ENCODE measurements around the gene MYO3B.

The MYO3B gene

GRCh38 chr2:170488807-170489206, 310.9 kb downstream of the MYO3B start:
- ChIA-PET CTCF (no interaction called here), POLR2A (no interaction called here)
- no peak for DNase-seq (ENCODE audit: extremely low spot score)
- TF ChIP-seq FOXK2 (IDR thresholded peaks at IDR 0.05): no peak
- no peak for TF ChIP-seq SP1 (IDR thresholded peaks at IDR 0.05)
- no peak for TF ChIP-seq SUZ12 (IDR thresholded peaks at IDR 0.05)
- TF ChIP-seq L3MBTL2 (conservative IDR thresholded peaks at IDR 0.05): no peak
- no peak for TF ChIP-seq FOXA1 (IDR thresholded peaks at IDR 0.05)
- TF ChIP-seq TARDBP (IDR thresholded peaks at IDR 0.05): no peak
- TF ChIP-seq ELF4 (IDR thresholded peaks at IDR 0.05): no peak
- no peak for TF ChIP-seq ARNT (IDR thresholded peaks at IDR 0.05)
- no peak for TF ChIP-seq NFRKB (IDR thresholded peaks at IDR 0.05)
- no peak for TF ChIP-seq BHLHE40 (IDR thresholded peaks at IDR 0.05; ENCODE audit: borderline replicate concordance)
- TF ChIP-seq HDGF (IDR thresholded peaks at IDR 0.05; ENCODE audit: borderline replicate concordance): no peak
- no peak for TF ChIP-seq LEF1 (IDR thresholded peaks at IDR 0.05; ENCODE audit: borderline replicate concordance)
- TF ChIP-seq ZNF384 (IDR thresholded peaks at IDR 0.05): no peak
- TF ChIP-seq CTBP1 (IDR thresholded peaks at IDR 0.05; ENCODE audit: borderline replicate concordance): no peak
- TF ChIP-seq FOXM1 (IDR thresholded peaks at IDR 0.05; ENCODE audit: borderline replicate concordance): no peak

GRCh38 chr2:170492010-170492409, 314.1 kb downstream of the MYO3B start:
- ChIA-PET POLR2A (no interaction called here), CTCF (no interaction called here)

GRCh38 chr2:170493426-170494097, 315.6 kb downstream of the MYO3B start:
- POLR2A ChIA-PET: no interaction called here
- no peak for DNase-seq (ENCODE audit: extremely low spot score)
- CTCF ChIA-PET: no interaction called here

More at GRCh38 chr2:170492010-170492409, 314.1 kb downstream of the MYO3B start:
- no peak for DNase-seq (ENCODE audit: extremely low spot score)
- TF ChIP-seq BHLHE40 (IDR thresholded peaks at IDR 0.05; ENCODE audit: borderline replicate concordance): no peak
- no peak for TF ChIP-seq FOXM1 (IDR thresholded peaks at IDR 0.05; ENCODE audit: borderline replicate concordance)
- TF ChIP-seq NFRKB (IDR thresholded peaks at IDR 0.05): no peak
- no peak for TF ChIP-seq FOXK2 (IDR thresholded peaks at IDR 0.05)
- TF ChIP-seq SUZ12 (IDR thresholded peaks at IDR 0.05): no peak
- no peak for TF ChIP-seq CTBP1 (IDR thresholded peaks at IDR 0.05; ENCODE audit: borderline replicate concordance)
- no peak for TF ChIP-seq FOXA1 (IDR thresholded peaks at IDR 0.05)
- TF ChIP-seq PKNOX1 (IDR thresholded peaks at IDR 0.05): no peak
- no peak for TF ChIP-seq ELF4 (IDR thresholded peaks at IDR 0.05)
- no peak for TF ChIP-seq TARDBP (IDR thresholded peaks at IDR 0.05)
- no peak for TF ChIP-seq HDGF (IDR thresholded peaks at IDR 0.05; ENCODE audit: borderline replicate concordance)
- no peak for TF ChIP-seq ZNF384 (IDR thresholded peaks at IDR 0.05)
- TF ChIP-seq ARNT (IDR thresholded peaks at IDR 0.05): no peak
- no peak for TF ChIP-seq L3MBTL2 (conservative IDR thresholded peaks at IDR 0.05)
- no peak for TF ChIP-seq LEF1 (IDR thresholded peaks at IDR 0.05; ENCODE audit: borderline replicate concordance)
- TF ChIP-seq SP1 (IDR thresholded peaks at IDR 0.05): no peak

GRCh38 chr2:170495896-170496295, 317.9 kb downstream of the MYO3B start:
- ChIA-PET CTCF (no interaction called here), POLR2A (no interaction called here)
- no peak for DNase-seq (ENCODE audit: extremely low spot score)
- TF ChIP-seq FOXM1 (IDR thresholded peaks at IDR 0.05; ENCODE audit: borderline replicate concordance) (no peak), CTBP1 (IDR thresholded peaks at IDR 0.05; ENCODE audit: borderline replicate concordance) (no peak), ARNT (IDR thresholded peaks at IDR 0.05) (no peak), ELF4 (IDR thresholded peaks at IDR 0.05) (no peak), LEF1 (IDR thresholded peaks at IDR 0.05; ENCODE audit: borderline replicate concordance) (no peak), PKNOX1 (IDR thresholded peaks at IDR 0.05) (no peak), SUZ12 (IDR thresholded peaks at IDR 0.05) (no peak), FOXA1 (IDR thresholded peaks at IDR 0.05) (no peak), L3MBTL2 (conservative IDR thresholded peaks at IDR 0.05) (no peak), FOXK2 (IDR thresholded peaks at IDR 0.05) (no peak), NFRKB (IDR thresholded peaks at IDR 0.05) (no peak), TARDBP (IDR thresholded peaks at IDR 0.05) (no peak), SP1 (IDR thresholded peaks at IDR 0.05) (no peak), ZNF384 (IDR thresholded peaks at IDR 0.05) (no peak), HDGF (IDR thresholded peaks at IDR 0.05; ENCODE audit: borderline replicate concordance) (no peak), BHLHE40 (IDR thresholded peaks at IDR 0.05; ENCODE audit: borderline replicate concordance) (no peak)

More at GRCh38 chr2:170493426-170494097, 315.6 kb downstream of the MYO3B start:
- no peak for TF ChIP-seq FOXK2 (IDR thresholded peaks at IDR 0.05)
- TF ChIP-seq LEF1 (IDR thresholded peaks at IDR 0.05; ENCODE audit: borderline replicate concordance): no peak
- TF ChIP-seq PKNOX1 (IDR thresholded peaks at IDR 0.05): no peak
- no peak for TF ChIP-seq ELF4 (IDR thresholded peaks at IDR 0.05)
- no peak for TF ChIP-seq SP1 (IDR thresholded peaks at IDR 0.05)
- no peak for TF ChIP-seq L3MBTL2 (conservative IDR thresholded peaks at IDR 0.05)
- TF ChIP-seq ARNT (IDR thresholded peaks at IDR 0.05): no peak
- no peak for TF ChIP-seq HDGF (IDR thresholded peaks at IDR 0.05; ENCODE audit: borderline replicate concordance)
- TF ChIP-seq SUZ12 (IDR thresholded peaks at IDR 0.05): no peak
- TF ChIP-seq CTBP1 (IDR thresholded peaks at IDR 0.05; ENCODE audit: borderline replicate concordance): no peak

- TF ChIP-seq FOXA1 (IDR thresholded peaks at IDR 0.05) (no peak), ARNT (IDR thresholded peaks at IDR 0.05) (no peak), HDGF (IDR thresholded peaks at IDR 0.05; ENCODE audit: borderline replicate concordance) (no peak), ZNF384 (IDR thresholded peaks at IDR 0.05) (no peak), CTBP1 (IDR thresholded peaks at IDR 0.05; ENCODE audit: borderline replicate concordance) (no peak), BHLHE40 (IDR thresholded peaks at IDR 0.05; ENCODE audit: borderline replicate concordance) (no peak), FOXM1 (IDR thresholded peaks at IDR 0.05; ENCODE audit: borderline replicate concordance) (no peak)
- CTCF ChIA-PET: no interaction called here
- DNase-seq (ENCODE audit: extremely low spot score): no peak
- POLR2A ChIA-PET: no interaction called here
Observed at GRCh38 chr2:170498619-170499018, 320.7 kb downstream of the MYO3B start.

- DNase-seq (ENCODE audit: extremely low spot score): no peak
- TF ChIP-seq L3MBTL2 (conservative IDR thresholded peaks at IDR 0.05) (no peak), TARDBP (IDR thresholded peaks at IDR 0.05) (no peak), ARNT (IDR thresholded peaks at IDR 0.05) (no peak), ELF4 (IDR thresholded peaks at IDR 0.05) (no peak), FOXK2 (IDR thresholded peaks at IDR 0.05) (no peak)
- ChIA-PET POLR2A (no interaction called here), CTCF (interaction anchor here (0.6 kb wide), 1 partner anchor 289 kb away, joined by 3 read pairs; no protein-coding TSS in a partner anchor)
Observed at GRCh38 chr2:170500104-170500503, 322.2 kb downstream of the MYO3B start.
